Body of pancreas (tissue), 4 donors: ENCODE data around the gene DOCK9.

ENCODE experiments used
- CTCF ChIP-seq, 7 experiments: fragments of 450-650 bp in 4 of 7; fragments of 200-600 bp in 3 of 7; sonication (generic) in 3 of 7; IDR thresholded peaks; one replicate each; pipeline ENCODE4 v1.5.1; 2016 to 2019; ENCODE audit warnings: antibody characterized with exemption in 7 of 7
- POLR2A ChIP-seq, 3 donors: fragments of 450-650 bp; IDR thresholded peaks; one replicate each; pipeline ENCODE4 v1.6.1; 2016; ENCODE audit warnings: antibody characterized with exemption in 3 of 3, mild to moderate bottlenecking in 2 of 3

- TF ChIP-seq CTCF (IDR thresholded peaks at IDR 0.05) (no peak), POLR2A (IDR thresholded peaks at IDR 0.05) (peak in 1 of 3 donors; percentile 26)
These were observed 154.4 kb downstream of the DOCK9 start for GRCh38 chr13:98823442-98823841.
